Spleen (tissue), 11 donors: ENCODE results near the gene SNCG. TPM values are rescaled to one million over a fixed set of nuclear protein-coding genes. Genes with fewer than 3 reads are reported as not detected.

Source experiments
- polyA plus RNA-seq, 3 donors: library from polyadenylated mRNA; stranded (reverse); fragments of 200-250 nt; gene quantifications; one replicate each; pipeline ENCODE4 v1.2.1, GENCODE V29; 2013
- small RNA-seq, 4 donors: library from RNA; depleted of rRNA; stranded (forward); fragments of <200 nt; gene quantifications; one replicate each; pipeline ENCODE3, GENCODE V24; 2016
- total RNA-seq, 7 donors: library from RNA; depleted of rRNA in 3 of 7; stranded (reverse); fragments of >200 nt in 3 of 7; fragmentation: NEBNext Ultra II Directional in 4 of 7; extraction: Animal tissue kit (Norgen Biotek cat#: 25700) in 4 of 7; gene quantifications; one replicate each; pipeline versions ENCODE4 v1.1.0 to v1.2.1, GENCODE V29; 2016 to 2021
- donor health status: healthy with polysubstance abuse.
- donor health status: DM: no; HTN: no; CAD: no; lungs with moderate emphysema.
- donor health status: DM: no; HTN: no; CAD: no.
- donor health status: Bipolar disorder and iron deficiency.
- donor health status: healthy.
- donor health status: DM: no; HTN: no; CAD: no.
- donor health status: DM: yes; HTN: yes; CAD: no.

Gene SNCG
- total and polyA plus RNA-seq, 10 donors: 19.9 to 127 (median 81.1) TPM

Small RNA genes within 50 kb of the gene (small RNA-seq; reads per million reads assigned to genes)
- gene BMS1P3: 0 reads per million in 4 donors

Other genes starting within 250 kb of the SNCG start
- 10 to 100 TPM in 5 of 7 donors, 1 to 10 TPM in 2; 8.3 to 17.9 (median 12.4) TPM for gene BMPR1A, start 202.0 kb upstream of the SNCG start, total RNA-seq
- 1 to 10 TPM; 1.3 to 2.6 (median 1.8) TPM for gene BMPR1A, start 202.0 kb upstream of the SNCG start, polyA plus RNA-seq
- gene MMRN2, start 984 bp upstream of the SNCG start, total RNA-seq: 100 to 1,000 TPM in 1 of 7 donors, 10 to 100 TPM in 6; 54.2 to 120 (median 81.0) TPM
- 10 to 100 TPM in 1 of 3 donors, 1 to 10 TPM in 2; 4.8 to 10.3 (median 5.9) TPM for gene MMRN2, start 984 bp upstream of the SNCG start, polyA plus RNA-seq
- gene ADIRF, start 9.9 kb downstream of the SNCG start, total RNA-seq: 100 to 1,000 TPM in 1 of 7 donors, 10 to 100 TPM in 6; 23.9 to 139 (median 50.7) TPM
- gene ADIRF, start 9.9 kb downstream of the SNCG start, polyA plus RNA-seq: 10 to 100 TPM; 61.6 to 84.5 (median 73.5) TPM
- not detected for gene FAM25A, start 61.7 kb downstream of the SNCG start, total RNA-seq
- gene FAM25A, start 61.7 kb downstream of the SNCG start, polyA plus RNA-seq: not detected
- 100 to 1,000 TPM in 4 of 7 donors, 10 to 100 TPM in 3; 88.7 to 130 (median 108) TPM for gene GLUD1, start 136.2 kb downstream of the SNCG start, total RNA-seq
- 10 to 100 TPM; 41.2 to 62.9 (median 61.1) TPM for gene GLUD1, start 136.2 kb downstream of the SNCG start, polyA plus RNA-seq
- 10 to 100 TPM; 16.2 to 38.5 (median 26.7) TPM for gene SHLD2, start 136.6 kb downstream of the SNCG start, total RNA-seq
- gene SHLD2, start 136.6 kb downstream of the SNCG start, polyA plus RNA-seq: 10 to 100 TPM; 10.8 to 16.6 (median 11.9) TPM